RPMI7951 (cell line): ENCODE results near the gene CLEC5A. TPM values are rescaled to one million over a fixed set of nuclear protein-coding genes. Genes with fewer than 3 reads are reported as not detected.
A peak's percentile ranks its signal among the peaks of the same experiment; 100 is the strongest.
"Not testable (repeated sequence)": the region's sequence is repeated elsewhere in the genome, so short reads cannot be mapped to it uniquely, and the experiment has no call there.

Experiments
- DNase-seq: peaks from one replicate; pipeline ENCODE4 v3.0.0-alpha.2; 2012; ENCODE audit warnings: low read depth
- total RNA-seq: library from RNA; depleted of rRNA; stranded (reverse); fragments of >200 nt; shearing (Covaris generic); gene quantifications from 2 replicates; pipeline ENCODE4 v1.2.3, GENCODE V29; 2014; rRNA removed

CLEC5A gene
- not detected in 2 replicates for total RNA-seq

DNA sequence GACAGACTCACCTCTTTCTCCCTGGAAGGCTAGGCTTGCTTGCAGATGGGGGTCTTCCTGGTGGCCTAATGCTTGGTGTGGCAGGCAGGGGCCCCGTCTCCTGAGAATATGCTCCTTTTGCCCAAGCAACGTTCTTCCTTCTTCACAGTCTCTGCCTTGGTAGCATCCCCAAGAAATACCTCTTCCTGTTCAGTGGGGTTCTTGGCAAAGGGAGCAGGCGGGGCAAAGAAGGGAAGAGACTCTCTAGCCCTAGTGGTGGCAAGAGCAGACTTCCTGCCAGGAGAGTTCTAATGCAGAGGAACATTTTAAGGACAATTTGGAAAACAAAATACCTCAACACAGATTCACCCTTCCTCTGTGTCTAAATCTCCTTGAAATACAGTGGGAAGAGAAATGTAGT, at the start of gene CLEC5A:
CLEC5A (minus strand) TSS at position 179 of the 400 bp plus-strand sequence. CDS start 682 bp downstream, outside the sequence.
- no peak for DNase-seq

DNA sequence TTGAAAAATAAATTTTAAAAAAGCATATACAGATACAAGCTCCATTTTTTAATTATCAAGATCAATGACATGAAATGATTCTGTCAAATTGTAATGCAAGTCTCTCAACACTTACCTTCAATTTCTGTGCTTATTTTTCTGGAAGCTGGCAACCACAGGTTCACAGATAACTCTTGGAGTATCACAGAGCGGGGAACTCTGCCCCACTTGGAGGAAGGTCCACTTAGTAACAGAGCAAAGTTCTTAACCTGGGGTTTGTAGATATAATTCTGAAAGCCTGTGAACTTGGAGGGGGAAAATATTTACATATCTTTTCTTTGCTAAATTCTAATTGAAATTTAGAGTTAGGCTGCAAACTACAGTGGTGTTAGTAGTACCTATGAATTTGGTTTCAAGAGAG, 46.6 kb upstream of the CLEC5A start:
- no peak for DNase-seq

DNA sequence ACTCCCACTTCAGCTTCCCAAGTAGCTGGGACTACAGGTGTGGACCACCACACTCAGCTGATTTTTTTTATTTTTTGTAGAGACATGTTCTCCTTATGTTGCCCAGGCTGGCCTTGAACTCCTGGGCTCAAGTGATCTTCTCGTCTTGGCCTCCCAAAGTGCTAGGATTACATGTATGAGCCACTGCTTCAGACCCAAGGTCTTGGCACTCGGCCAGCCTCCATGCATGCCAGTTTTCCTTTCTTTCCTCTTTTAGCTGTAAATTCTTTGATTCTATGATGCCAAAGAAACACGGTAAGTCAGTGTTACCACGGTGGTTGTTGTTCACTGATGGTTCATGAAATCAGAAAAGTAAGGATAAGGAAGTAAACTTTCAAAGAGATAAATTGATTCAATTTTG, 45.9 kb upstream of the CLEC5A start:
- no peak for DNase-seq

DNA sequence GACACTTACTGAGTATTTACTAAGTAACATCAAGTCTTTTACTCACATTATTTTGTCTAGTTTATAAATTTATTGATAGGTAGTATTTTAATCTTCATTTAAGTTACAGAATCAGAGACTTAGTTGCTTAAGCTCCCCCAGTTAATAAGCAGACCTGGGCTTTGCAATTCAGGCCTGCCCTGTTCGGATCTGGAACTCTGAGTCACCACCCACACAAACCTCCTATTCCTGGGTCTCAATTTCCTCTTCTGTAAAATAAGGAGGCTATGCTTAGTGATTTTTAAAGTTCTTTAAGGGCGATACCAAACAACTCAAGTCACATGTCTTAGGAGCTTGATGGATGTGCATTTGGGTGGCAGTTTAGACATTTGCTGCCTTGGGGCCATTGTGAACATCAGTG, 45.4 kb upstream of the CLEC5A start:
- DNase-seq: no peak

DNA sequence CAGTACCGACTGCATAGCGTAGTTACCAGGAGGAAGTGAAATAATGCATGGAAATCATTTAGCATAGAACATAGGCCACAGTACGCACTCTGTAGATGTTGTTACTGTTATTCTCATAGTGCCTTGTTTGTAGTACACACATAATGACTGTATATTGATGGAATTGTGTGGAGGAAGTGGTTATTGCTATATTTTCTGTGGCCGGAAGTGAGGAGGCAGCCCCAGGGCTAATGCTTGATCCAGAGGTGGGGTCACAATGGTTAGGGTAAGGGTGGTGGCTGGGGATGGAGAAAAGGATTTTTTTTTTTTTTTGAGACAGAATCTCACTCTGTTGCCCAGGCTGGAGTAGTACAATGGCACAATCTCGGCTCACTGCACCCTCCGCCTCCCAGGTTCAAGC, 44.4 kb upstream of the CLEC5A start:
- no peak for DNase-seq

DNA sequence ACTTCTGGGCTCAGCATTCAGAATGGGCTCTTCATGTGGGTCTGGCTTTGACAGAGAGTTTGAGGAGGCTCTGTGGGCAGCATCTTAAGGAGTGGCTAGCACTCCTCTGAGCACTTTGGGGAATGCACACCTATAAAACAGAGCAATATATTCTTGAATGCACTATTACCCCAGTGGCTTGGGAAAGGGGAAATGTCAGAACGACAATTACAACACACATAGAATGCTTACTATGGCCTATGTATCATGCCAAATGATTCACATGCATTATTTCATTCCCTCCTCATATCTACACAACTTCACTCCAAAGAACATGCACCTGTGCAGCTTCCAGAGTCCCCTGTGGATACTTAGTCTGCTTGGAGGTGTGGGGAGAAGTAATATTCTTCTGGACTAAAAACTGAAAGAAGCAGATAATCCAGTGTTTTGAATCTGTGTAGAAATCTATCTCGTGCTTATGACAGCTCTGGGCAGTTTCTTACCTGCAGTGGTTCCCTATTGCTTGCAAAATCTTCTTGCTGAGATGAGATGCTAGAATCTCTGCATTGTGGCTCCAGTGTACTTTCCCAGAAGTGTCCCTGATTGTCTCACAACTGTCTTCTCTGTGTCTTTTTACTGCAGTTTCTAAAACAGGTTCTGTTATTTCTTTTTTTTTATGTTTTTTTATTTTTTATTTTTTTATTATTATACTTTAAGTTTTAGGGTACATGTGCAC, 43.4 kb upstream of the CLEC5A start:
- DNase-seq: no peak

DNA sequence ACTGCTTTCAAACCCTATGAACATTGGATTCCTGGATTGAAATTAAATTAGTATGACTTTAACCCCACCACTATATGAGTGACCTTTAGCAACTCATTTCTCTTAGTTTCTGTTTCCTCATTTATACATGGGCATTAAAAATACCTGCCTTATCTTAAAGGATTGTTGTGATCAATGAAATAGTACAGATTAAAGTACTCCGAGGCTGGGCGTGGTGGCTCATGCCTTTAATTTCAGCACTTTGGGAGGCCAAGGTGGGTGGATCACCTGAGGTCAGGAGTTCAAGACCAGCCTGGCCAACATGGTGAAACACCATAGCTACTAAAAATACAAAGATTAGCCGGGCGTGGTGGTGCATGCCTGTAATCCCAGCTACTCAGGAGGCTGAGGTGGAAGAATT, 41.0 kb upstream of the CLEC5A start:
- not testable (repeated sequence) for DNase-seq

DNA sequence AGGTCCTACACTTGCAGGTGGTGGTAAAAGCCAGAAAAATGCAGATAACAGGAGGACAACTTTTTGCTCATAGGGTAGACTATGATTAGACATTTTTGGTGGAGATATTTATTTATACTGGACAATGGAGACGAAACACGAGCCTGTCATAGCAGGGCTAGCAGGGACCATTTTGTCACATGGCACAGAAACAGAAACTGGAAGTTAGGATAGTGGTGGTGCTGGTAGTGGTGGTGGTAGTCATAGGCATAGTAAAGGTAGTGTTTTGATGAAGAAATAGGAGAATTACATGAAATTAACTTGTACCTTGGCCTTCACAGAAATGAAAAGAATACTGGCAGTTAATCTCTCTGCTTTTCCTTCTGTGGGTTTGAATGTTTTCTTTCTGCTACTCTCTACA, 40.1 kb upstream of the CLEC5A start:
- no peak for DNase-seq

DNA sequence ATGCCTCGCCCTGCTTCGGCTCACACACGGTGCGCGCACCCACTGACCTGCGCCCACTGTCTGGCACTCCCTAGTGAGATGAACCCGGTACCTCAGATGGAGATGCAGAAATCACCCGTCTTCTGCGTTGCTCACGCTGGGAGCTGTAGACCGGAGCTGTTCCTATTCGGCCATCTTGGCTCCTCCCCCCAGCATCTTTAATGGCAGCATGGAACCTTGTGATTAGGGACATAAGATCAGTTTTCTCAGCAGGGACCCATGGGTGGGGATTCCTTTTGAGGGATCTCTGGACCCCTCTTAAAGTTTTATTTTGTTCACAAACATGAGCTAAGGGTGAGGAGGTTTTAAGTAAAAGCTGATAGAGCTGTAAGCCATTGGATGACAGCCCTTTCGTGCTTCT, 39.2 kb upstream of the CLEC5A start:
- DNase-seq: not testable (repeated sequence)

DNA sequence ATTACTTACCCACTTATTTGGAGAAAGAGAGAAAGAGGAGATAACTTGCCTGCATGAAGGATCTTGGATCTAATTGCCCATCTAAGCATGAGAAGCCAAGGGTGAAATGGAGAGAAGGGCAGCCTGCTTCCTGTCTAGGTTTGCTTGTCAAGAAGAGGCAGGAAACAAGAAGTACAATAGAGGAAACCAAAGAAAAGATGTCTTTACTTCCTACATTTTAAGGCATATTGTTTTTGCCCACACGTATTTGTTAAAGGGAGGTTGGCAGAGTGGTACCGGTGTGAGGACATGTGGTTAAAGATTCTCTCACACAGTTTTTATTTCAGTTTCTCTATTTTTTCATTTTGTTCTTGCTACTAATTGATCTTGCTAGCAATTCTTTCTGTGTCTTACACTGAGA, 32.8 kb upstream of the CLEC5A start:
- no peak for DNase-seq

DNA sequence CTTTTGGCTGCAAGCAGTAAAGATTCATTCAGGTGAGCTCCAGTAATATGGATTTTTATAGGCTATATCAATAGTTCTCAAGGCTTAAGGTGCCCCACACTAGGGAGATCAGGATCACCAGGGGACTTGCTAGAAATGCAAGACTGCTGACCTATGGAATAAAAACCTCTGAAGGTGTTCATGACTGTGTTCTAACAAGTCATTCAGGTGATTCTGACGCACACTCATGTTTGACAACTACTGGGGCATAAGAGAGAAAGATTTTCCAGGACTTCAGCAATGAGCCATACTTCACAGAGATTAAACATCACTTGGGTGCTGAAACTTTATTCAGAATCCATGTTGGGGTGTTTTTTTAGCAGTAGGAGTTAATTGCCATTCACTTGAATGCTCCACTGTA, 31.6 kb upstream of the CLEC5A start:
- DNase-seq: no peak

DNA sequence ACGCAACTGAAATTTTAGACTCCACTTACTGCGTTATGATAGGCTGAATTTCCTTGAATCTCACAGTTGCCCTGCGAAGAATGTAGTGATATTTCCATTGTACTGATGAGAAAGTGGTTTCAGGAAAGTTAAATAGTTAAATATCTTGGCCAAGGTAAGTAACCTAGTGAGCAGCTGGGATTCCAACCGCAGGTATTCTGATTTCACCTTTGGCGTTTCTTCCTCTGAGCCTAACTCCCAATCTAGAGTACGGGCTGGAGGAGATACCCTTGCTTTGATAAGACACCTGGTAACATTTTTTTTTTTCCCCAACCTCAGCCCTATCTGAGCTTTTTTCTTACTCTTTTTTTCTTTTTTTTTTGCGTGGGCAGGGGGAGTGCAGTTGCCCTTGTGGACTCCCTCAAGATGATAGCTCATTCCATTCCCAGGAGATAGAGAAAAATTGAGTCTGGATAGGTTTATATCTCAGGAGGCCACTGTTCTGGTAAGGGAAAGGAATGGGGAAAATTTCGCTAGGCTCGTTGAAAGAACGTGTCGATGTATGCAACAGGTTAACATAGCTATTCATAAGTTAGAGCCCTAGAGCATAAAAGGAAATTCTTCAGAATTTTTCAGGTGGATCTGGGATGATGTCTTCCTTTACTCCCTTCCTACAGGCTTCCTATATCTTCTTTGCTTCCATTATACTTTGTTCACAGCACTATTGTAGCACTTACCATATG, 29.9 kb upstream of the CLEC5A start:
- no peak for DNase-seq

DNA sequence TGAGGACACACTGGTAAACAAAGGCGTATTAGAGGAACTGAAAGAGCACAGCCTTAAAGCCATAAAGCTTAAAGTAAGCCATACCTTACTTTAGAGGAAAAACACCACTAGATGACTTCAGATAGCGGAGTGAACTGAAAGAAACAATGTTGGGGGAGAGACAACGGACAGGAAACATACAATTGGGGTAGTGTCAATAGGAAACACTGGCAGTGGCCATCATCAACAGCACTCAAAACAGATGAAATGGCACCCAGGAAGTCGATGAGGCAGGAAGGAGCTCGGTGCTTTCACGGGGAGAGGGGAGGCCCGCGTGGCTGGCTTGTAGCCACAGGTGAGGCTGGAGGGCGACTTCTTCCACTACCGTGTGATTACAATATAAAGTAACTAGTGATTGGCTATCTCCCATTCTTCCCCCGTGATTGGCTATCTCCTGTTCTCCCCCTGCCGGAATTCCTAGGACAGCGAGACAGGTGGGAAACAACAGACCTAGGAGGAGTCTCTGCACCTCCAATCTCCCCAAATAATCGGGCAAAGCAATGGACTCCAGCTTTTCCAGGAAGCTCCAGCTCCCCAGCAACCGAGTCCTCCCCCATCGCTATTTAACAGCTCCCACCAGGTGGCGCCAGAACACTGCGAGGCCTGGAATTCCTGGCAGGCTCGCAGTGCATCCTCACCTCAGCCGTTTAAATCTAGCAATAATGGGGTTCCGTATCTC, 29.2 kb upstream of the CLEC5A start:
- peak; percentile 60 for DNase-seq

DNA sequence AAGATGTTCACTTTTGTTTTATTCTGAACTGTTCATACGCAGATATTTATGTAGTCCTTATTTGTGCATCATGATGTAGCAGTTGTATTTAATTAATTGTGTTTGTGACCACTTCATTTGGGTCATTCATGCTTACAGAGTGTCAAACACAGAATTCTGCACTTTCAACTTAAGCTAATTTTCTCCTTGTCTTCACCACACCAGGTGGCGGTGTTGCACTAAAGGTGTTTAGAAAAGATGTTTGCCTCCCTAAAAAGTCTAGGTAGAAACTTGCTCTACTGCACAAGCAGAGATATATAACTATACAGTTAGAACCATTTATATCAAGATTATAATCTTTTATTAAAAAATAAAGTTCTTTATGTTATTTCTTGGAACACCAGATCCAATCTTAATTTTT, 28.1 kb upstream of the CLEC5A start:
- no peak for DNase-seq

DNA sequence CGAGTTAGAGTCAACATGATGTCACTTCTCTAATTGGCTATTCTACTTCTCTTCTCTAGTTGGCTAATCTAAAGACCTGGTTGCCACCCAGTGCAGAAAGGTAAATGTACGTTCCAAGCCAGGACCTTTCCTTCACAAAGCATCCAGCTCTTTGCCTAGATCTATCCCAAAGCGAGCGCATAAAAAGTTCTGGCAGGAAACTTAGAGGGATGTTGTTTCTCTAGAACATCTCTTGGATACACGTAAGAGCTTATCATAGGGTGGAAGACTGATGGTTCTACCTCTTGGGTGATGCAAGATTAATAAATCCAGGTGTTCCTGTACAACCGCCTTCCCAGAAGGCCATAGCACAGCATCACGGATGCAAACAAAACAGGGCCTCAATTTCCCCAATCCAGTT, 26.9 kb upstream of the CLEC5A start, which contains the start of gene TAS2R38:
TAS2R38 (minus strand) TSS at position 101 of the 400 bp plus-strand sequence; CDS start at position 17, 84 bp downstream.
- no peak for DNase-seq

DNA sequence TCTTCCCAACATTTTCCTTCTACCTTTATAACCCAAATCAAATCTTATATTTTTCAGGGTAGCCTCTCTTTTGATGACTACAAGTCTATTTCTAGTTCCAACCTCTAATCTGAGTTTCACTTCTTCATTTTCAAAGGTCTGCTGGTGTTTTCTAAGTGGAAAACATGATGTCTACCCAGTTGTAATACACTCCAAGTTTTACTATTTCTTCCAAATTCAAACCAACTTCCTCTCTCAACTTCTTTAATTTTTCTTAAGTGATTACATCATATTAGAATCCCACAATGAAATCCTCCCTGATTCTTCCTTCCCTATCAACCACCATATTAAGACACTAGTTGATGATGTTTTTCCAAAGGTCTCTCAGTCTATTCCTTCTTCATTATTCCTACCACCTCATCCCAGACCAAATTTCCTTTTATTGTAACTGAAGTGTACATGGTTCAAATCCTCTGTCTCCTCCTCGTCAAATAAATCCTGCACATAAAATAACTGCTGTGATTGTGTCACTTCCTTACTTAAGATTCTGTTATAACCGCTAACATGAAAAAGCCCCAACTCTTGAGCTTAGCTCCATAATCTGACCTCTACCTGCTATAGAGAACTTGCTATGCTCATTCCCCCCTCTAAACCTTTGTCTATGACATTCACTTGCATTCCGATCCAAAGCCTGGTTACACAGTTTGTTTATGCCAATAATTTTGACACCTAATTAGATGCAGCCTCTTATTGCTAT, 14.1 kb upstream of the CLEC5A start:
- no peak for DNase-seq

DNA sequence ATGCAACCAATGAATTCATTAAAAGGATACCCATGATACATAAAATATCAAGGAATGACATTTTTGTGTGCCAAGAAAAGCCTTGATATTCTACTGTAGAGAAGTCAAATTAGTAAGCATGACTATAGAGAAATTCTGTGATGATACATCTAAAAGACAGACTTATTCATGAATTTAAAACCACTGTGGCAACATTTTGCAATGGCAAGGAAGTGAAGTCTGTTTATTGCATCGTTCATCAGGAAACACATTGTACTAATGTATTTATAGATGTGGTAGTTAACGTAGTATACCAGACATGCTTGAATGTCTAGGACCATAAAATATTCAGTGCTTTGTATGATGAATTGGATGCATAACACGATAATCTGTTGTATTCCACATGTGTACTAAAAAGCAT, 9.3 kb upstream of the CLEC5A start:
- no peak for DNase-seq

DNA sequence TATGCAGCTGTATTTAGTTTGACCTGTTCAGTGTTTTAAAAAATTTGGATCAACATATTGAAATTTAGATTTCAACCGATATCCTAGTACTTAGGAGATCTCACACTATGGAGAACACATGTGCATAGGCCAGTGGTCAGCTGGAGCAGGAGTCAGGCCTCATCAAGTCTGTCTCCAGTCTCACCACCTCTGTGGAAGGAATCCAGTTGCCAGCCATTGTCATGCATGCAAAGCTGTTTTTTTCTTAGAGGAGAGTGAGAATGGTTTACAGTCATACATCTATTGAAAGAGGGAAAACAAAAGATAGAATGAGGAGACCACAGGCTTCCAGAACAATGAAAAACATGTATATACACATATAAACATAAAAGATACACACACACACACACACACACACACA, 7.6 kb upstream of the CLEC5A start:
- DNase-seq: no peak

DNA sequence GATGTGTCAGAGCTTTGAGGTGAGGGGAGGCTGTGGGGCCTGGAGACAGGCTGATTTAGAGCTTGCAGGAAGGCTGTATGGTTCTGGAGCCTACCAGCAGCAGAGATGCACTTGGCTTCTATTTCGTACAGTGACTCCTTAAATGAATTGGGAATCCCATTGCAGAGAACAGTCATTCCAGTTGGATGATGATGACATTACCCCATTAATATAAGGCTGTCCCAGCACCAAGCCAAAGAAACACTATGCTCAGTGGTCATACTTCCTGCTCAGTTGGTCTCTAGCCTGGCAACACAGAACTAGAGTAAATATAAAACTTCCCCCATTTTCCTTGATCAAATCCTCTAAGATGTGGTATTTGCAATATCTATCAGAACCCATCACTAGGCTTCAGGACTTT, 5.7 kb upstream of the CLEC5A start:
- no peak for DNase-seq

DNA sequence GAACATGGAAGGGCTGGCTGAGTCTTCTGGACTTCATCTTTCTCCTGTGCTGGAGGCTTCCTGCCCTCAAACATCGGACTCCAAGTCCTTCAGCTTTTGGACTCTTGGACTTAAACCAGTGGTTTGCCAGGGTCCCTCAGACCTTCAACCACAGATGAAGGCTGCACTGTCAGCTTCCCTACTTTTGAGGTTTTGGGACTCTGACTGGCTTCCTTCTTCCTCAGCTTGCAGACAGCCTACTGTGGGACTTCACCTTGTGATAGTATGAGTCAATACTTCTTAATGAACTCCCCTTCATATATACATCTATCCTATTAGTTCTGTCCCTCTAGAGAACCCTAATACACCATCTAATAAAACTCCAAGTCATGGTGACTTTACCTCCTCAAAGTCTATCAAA, 4.0 kb upstream of the CLEC5A start:
- no peak for DNase-seq

DNA sequence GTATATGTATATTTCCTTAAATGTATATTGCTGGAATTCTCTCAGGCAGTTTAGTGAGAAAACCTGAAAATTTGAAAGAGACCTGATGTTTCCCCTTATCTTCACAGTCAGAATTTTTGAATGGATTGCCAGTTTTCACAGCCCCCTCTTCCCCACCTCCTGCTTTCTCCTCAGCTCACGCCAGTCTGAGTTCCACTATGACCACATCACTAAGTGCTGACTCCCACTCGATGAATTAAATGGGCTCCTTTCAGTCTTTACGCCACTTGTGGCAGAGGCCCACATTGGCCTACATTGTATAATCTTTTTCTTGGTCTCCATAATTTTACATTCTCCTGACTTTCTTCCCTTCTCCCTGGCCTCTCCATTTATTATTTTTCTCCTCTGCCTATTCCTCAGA, 3.1 kb upstream of the CLEC5A start:
- DNase-seq: no peak

DNA sequence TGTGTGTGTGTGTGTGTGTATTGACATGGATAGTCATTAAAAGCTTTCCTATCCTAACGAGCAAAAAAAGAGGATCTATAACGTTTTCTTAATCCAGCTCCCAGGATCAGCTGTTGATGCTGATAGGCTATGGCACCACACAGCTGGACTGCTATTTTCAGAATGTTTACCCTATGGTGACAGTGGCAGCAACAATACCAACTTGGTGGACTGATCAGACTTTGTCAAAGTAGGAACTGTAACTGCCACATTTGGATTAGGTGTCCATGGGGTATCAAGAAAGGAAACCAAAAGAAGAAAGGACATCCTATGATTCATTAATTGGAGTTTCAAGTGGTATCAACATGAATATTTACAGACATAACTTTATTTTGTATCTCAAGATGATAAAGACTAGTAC, 2.7 kb upstream of the CLEC5A start:
- no peak for DNase-seq
